GM19035 (cell line): ENCODE data around the gene PLPP7.

ENCODE experiments used
- ATAC-seq: cut with Tn5 transposase; IDR thresholded peaks from one replicate; pipeline ENCODE4 v1.9.1; 2021; ENCODE audit not compliant: unreplicated experiment

Gene PLPP7

DNA sequence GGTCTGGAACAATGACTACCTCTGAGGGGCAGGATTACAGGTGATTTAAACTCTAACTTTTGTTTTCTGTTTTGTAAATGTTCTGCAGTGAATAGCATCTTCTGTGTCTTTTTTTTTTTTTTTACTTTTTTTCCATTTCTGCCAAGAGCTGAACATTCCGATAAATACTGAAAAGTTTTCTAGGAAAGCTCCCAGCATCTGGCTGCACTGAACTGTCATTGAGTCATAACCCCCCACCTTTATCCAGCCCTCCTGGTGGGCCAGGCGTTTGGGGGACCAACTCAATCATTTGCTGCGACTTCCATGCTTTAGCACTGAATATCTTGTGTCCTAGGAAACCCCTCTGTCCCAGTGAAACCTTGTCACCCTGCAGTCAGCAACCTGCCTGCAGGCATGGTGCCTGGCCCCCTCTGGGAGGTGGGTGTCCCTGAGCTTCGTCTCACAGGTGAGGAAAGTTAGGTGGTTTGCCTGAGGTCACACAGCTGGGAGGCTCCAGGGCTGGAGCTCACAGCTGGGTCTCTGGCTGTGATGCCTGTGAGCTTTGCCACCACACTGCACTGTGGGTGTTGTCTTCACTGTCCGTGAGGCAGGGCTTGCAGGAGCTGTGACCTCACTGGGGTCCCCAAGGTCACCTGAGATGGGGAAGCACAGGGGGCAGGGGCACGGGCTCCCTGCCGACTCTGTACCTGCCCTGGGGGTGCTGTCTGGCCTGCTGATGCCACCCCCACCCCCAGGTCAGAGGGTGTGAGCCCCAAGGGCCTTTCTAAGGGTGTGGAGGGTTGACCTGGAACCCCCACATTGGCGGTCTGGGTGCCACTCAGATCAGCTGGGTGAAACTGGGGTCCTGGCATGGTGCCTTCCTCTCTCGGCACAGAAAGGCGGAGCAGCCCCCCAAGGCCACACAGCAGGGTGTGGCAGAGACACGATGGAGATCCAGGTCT lies 14.1 kb downstream of the PLPP7 start:
- ATAC-seq: no peak

DNA sequence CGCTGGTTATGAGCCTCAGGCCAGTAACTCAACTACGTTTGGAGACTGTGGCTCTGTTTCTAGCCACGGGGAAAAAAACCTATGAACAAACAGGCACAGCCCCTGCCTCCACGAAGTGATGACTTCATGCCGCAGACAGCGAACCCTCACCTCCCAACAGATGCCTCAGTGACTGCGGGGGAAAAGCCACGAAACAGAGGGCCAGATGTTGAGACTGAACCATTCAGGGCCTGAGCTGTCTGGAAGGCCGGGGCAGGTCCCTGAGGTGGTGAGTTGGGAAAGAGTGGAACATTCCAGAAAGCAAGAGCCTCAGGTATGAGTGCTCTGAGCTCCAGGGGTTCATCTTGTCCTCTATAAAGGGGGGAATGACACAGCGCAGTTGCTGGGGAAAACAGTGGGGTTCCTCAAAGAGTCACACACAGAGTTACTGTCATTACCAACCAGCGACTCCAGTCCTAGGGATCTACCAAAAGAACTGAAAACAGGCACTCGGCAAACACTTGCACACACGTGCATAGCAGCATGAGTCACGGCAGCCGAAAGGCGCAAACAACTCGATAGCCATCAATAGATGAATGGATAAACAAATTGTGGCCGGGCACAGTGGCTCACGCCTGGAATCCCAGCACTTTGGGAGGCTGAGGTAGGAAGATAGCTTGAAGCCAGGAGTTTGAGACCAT lies 15.3 kb downstream of the PLPP7 start:
- no peak for ATAC-seq

DNA sequence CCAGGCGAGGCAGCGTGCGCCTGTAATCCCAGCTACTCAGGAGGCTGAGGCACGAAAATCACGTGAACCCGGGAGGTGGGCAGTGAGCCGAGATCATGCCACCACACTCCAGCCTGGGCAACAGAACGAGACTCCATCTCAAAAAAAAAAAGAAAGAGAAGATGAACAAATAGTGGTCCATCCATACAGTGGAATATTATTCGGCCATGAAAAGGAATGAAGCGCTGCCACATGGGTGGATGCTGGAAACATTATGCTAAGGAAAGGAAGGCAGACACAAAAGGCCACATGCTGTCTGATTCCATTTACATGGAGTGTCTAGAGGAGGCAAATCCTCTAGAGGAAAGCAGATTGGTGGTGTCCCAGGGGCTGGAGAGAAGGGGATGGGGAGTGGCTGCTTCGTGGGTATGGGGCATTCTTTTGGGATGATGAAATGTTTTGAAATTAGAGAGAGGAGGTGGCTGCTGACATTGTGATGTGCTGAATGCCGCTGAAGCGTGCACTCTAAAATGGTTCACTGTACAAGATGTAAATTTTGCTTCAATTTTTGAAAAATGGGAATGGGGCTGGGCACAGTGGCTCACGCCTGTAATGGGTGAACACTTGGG lies 17.0 kb downstream of the PLPP7 start:
- no peak for ATAC-seq

DNA sequence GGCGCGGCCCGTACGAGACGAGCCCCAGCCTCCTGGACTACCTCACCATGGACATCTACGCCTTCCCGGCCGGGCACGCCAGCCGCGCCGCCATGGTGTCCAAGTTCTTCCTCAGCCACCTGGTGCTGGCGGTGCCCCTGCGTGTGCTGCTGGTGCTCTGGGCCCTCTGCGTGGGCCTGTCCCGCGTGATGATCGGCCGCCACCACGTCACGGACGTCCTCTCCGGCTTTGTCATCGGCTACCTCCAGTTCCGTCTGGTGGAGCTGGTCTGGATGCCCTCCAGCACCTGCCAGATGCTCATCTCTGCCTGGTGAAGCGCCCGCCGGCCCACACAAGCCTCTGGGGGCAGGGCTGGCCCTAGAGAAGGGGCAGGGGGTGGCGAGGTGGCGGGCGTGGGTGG lies 18.5 kb downstream of the PLPP7 start:
- no peak for ATAC-seq

DNA sequence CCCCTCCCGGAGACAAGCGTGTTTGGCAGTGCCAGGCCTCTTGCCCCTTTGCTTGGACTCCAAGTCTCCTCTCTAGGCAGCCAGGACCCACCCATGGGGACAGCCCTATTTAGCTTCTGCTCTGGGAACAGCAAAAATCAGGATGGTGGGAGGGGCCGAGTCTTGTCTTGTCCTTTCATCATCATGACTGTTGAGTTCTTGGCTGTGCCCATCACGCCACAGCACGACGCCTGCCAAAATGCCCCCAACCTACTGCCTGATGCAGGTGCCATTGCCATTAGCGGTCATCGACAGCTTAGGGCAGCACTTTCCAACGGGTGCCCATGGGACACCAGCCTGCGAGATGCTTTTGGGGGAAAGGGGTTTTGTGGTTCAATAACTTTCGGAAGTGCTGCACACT lies 18.9 kb downstream of the PLPP7 start:
- ATAC-seq: no peak

DNA sequence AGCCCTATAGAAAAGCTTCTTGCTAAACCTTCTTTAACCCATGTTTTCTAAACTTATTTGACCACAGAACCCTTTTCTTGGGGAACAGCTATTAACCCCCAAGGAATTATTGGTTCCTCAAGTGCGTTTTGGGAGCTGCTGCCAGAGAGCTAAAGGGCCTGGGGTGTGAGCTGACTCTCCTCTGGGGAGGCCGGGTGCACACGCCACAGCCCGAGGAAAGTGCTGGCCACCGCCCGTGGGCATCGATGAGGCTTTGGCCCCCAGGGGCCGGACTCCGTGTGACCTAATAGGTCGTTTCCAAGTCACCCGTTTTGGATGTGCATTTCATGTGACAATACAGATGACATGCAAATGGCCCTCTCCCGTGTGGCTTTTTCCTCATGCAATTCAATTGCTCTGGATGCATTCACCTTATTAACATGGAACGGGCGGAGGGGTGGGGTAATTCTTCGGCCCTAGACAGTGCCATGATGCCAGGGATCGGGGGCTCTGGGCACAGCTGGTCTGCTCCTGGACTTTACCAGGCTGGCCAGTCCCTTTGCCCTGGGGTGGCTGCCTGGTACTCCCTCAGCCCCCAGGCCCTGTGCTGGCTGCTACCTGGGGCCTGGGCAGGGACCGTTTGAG lies 19.5 kb downstream of the PLPP7 start:
- ATAC-seq: no peak

DNA sequence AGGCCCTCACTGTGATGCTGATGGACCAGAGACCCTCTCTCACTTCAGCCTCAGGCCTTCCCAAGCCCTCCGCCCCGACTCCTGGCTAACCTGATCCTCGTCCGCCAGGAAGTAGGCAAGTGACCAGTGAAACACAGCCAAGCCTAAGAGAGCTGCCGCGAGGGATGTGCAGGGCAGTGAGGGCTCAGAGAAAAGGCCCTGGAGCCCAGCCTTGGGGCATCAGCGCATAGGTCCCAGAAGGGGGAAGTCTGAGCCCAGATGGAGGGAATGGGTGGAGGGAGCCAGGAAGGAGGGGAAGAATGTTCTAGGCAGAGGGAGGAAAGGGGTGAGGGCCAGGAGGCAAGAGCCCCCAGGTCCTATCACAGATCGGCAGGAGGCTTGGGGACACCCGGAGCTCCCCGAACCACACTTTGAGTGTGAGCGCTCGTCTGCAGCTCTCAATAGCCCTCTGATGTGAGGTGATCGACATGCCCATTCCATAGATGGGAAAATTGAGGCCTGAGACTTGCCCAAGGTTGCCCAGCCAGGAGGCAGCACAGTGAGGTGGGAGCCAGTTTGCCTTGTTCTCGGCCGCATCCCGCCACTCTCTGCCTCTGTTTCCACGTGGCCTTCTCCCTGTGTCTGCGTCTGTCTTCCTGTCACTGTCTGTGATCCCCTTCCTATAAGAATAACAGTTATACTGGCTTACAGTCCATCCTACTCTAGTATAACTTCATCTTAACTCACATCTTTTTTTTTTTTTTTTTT lies 20.2 kb downstream of the PLPP7 start:
- ATAC-seq: no peak

DNA sequence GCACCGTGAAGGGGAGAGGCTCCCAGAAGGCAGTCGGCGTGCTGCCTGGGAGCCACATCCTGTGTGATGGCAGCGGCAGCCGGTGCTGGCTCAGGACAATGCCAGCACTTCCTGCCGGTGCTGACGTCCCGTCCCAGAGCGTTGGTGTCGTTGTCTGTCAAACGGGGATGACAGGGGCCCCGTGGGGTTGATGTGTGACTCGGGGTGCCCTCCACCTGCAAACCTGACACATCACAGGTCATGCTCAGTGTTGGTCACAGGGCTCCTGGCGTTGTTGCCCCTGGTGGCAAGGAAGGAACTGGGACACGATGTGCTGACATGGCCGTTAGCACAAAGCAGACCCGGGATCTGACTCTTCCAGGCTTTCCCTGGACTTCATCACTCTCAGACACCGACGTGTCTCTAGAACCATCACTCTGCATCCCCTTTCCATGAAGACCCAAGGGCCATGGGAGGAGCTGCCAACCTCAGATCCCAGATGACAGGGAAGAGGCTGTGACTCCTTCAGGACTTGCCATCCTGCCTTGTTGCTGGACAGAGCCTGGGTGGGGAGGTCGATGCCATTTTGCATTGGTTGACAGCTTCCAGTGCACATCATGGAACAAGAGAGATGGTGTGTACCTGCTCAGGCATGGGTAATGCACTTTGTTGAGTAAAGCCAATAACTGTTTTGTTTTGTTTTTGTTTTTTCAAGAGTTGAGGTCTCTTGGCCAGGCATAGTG lies 21.5 kb downstream of the PLPP7 start:
- ATAC-seq: no peak

DNA sequence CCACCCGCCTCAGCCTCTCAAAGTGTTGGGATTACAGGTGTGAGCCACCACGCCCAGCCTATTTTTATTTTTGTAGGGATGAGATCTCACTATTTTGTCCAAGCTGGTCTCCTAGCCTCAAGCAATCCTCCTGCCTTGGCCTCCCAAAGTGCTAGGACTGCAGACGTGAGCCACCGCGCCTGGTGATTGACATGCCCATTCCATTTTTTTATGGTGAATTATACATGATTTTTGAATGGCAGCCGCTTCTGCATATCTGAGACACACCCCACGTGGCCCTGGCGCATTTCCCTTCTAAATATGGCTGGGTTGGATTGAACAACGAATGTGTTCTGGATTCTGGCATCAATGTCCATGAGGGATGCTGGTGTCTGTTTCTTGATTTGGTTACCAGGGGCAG lies 22.7 kb downstream of the PLPP7 start:
- no peak for ATAC-seq

DNA sequence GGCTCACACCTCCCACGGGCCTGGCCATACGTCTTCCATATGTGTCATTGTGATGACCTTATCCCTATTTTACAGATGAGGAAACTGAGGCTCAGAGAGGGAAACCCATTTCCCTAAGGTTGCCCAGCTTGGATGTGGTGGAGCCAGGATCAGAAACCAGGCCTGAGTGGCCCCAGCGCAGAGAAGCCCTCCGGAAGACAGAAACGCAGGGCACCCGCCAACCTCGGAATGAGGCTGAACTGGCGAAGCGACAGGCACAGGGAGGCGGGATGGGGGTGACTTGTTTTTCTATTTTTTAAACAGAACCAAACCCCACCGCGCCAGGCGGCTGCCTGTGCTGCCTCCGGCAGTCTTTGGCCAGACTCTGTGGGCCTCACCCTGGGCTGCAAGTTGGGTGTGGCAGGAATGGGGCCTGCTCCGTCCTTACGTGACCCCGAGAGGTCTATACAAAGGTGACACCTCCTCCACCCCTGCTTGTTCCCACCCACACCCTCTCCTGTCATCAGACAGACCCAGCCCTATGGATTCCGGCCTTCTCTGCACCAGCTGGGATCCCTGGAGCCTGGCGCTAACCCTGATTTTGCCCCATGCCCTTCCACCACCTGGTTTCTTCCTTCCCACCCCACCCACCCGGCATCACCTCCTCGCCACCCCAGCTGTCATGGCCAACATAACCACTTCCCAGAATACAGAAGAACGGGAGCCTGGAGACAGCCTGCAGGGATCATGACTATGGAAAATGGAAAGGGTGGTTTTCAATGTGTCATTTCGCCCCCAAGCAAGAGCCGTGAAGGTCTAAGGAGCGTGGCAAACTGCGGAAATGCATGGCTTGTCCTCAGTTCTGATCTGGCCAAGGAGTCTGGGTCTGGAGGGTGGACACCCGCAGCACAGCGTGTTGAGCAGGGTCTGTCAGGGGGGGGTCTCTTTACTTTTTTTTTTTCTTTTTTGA lies 23.6 kb downstream of the PLPP7 start:
- no peak for ATAC-seq

DNA sequence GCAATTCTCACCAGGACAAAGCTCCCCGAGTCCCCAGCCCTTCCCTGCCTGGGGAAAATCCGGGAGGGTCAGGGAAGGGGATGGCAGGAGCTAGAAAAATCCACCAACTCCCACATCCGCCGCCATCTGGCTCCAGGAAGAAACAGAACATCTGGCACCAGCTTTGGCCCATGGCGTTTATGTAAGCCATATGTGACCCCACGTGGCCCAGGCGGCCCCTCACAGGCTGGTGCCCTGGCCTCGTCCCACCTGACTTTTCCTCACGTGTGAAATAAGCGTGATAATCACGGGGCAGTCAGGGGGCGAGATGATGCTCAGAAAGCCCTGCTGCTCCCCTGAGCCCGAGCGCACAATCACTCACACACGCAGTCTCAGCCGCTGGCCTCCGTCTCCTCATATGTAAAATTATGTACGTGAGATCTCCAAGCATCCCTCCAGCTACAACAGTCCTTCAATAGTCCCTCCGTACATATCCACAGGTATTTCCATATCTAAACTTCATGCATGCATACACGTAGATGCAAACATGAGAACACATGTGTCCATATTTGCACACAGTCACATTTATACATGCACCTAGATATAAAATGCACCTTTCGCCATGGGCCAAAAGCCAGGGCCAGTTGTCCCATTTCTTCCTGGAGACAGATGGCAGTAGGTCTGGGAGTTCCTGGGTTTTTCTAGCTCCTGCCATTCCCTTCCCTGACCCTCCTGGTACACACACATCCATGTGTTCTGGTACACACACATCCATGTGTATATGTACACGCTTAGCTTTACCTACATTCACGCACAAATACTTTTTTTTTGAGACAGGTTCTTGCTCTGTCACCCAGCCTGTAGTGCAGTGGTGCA lies 28.9 kb downstream of the PLPP7 start:
- ATAC-seq: no peak

DNA sequence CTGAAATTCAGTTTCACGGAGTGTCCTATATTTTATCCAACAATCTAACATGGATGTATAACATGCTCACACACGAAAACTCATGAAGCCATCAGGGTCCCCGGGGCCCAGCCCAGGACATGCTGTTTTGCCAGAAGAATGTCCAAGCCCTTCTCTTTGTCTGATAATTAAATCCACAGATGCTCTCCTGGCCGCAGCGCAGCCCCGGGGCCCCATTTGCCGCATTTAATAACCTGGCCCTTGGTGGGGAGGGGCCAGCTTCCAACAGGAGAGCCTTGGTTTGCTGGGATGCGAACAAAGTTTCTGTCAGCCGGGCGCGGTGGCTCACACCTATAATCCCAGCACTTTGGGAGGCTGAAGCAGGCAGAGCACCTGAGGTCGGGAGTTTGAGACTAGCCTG lies 30.0 kb downstream of the PLPP7 start:
- no peak for ATAC-seq

DNA sequence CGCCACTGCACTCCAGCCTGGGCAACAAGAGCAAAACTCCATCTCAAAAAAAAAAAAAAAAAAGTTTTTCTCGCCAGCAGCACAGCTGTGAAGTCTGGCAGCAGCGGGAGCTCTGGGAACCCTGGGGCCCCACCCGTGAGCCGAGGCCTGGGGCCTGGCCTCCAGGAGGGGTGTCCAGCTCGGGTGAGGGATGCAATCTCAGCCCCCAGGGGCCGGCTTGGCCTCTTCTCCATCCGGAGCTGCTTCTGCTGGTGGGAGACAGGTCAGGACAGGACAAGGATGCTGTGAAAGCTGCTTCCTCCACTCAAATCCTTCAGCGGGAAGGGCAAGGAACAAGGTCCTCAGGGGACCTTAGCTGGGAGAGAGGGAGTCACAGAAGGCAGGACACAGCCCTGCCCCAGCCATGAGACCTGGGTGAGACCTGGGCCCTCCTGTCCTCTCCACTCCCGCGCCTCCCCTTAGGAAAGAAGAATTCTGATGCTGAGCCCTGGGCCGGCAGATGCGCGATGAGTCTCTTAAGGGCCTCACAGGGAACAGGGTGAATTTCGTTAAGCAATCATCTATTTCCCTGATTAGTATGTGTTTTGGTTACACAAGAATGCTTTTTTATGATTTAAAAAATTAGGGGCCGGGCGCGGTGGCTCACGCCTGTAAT lies 30.6 kb downstream of the PLPP7 start:
- ATAC-seq: no peak

DNA sequence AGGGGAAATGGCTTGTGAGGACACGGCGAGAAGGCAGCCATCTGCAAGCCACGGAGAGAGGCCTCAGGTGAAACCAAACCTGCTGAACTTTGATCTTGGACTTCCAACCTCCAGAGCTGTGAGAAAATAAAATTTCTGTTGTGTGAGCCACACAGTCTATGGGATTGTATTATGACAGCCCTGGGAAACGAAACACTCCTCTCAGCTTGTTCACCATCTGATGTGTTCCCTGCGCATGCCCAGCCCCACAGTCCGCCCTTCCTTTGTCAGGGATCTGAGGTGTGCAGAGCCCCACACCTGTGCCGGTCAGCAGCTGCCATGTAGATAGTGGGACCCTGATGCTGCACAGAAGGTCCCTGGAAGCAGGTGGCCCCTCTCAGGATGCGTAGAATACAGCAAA lies 34.1 kb downstream of the PLPP7 start:
- ATAC-seq: no peak

DNA sequence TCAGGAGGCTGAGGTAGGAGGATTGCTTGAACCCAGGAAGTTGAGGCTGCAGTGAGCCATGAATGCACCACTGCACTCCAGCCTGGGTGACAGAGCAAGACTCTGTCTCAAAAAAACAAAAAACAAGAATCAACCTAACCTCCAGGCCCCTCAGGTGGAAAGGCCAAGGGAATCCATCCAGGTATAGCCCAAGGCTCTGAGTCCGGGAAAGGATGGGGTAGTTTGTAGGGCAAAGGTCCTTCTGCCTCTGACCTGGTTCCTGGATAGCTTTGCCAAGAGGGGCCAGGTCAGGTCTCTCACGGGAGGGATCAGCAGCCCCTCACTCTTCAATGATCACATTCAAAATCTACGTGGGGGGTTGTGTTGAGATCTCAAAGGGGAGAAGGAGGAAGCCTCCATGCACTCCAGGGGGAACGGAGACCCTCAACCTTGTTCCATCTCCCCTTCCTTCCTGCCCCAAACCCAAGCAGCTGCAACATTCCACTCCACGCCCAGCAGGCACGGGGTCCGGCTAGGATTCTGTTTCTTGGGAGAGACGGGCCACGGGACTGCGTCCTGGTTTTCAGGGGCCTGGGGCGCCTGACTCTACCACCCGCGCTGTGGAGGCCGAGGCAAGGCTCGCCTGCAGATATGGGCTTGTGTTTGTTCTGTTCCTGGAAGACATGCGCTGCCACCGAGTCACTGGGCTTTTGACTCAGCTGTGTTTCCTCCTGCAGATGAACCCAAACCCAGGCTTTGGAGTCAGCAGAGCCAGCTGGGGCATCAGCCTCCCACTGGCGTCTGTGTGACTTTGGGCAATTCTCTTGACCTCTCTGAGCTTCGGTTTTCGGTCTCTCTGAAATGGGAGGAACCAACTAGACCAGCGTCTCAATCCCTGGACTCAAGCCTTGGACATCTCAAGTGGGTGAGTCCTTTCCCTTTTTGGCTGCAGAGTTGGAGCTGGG lies 35.5 kb downstream of the PLPP7 start:
- no peak for ATAC-seq

DNA sequence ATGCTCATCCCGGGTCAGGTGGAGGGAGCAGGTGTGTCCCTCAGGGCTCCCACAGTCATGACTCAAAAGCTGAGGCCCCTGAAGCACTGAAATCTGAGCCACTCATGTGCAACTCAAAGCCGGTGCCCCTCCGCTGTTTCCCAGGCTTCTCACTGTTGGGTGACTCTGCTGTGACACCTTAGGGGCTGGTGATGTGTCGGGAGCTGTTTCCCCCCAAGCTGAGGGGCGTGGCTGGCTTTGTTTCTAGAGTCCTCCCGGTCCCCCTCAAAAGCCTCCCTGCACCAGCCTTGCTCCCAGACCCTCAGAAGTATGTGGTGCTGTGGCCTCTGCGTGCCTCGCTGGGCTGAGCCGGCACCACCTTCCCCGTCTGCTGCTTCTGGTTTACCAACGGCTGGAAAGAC lies 39.7 kb downstream of the PLPP7 start:
- ATAC-seq: no peak
